Activated B cell treated with CpG ODN at 0.5 μM for 24 hours (primary cell): ENCODE measurements around the gene PLCH1. TPM values are rescaled to one million over a fixed set of nuclear protein-coding genes. Genes with fewer than 3 reads are reported as not detected.

ENCODE experiments used
- ATAC-seq: fragments of 200-7000 bp; cut with Tn5 transposase; one replicate; pipeline ENCODE4 v1.10.0; 2021; ENCODE audit warnings: low read depth, mild to moderate bottlenecking, moderate library complexity
- CTCF ChIA-PET: fragments of 350-600 bp; sonication (Branson Sonifier 250); formaldehyde crosslinking; loops from one replicate; lab custom pipeline; 2021; ENCODE audit warnings: antibody characterized with exemption; lab: Charles Lee
- POLR2A ChIA-PET: fragments of 350-600 bp; sonication (Branson Sonifier 250); formaldehyde crosslinking; loops from one replicate; lab custom pipeline; 2021; ENCODE audit warnings: antibody characterized with exemption; lab: Charles Lee
- DNase-seq: peaks from one replicate; pipeline ENCODE4 v3.0.0; 2022
- H3K27ac Mint-ChIP-seq: one replicate; pipeline ENCODE4 v1.8.0; 2020; ENCODE audit warnings: mixed read lengths
- H3K27me3 Mint-ChIP-seq: one replicate; pipeline ENCODE4 v1.8.0; 2021; ENCODE audit warnings: mixed read lengths
- H3K36me3 Mint-ChIP-seq: one replicate; pipeline ENCODE4 v1.8.0; 2021; ENCODE audit warnings: low read depth, mixed read lengths
- H3K4me1 Mint-ChIP-seq: one replicate; pipeline ENCODE4 v1.8.0; 2021; ENCODE audit warnings: mixed read lengths
- H3K4me3 Mint-ChIP-seq: one replicate; pipeline ENCODE4 v1.8.0; 2020; ENCODE audit warnings: mild to moderate bottlenecking, mixed read lengths
- H3K9me3 Mint-ChIP-seq: one replicate; pipeline ENCODE4 v1.8.0; 2020; ENCODE audit warnings: mixed read lengths
- intact Hi-C: fragments of 100-400 bp; cut with micrococcal nuclease; formaldehyde crosslinking; loops from one replicate; pipeline ENCODE4 v1.15.1; 2024
- total RNA-seq: library from RNA; stranded (reverse); gene quantifications from 2 replicates; pipeline ENCODE4 v1.2.3, GENCODE V29; 2022
- TF ChIP-seq, protein P1 (sequence below): fragments of 200-600 bp; IDR thresholded peaks from one replicate; pipeline ENCODE4 v1.8.0; 2022; ENCODE audit warnings: antibody characterized with exemption, mild to moderate bottlenecking

PLCH1 gene
- total RNA-seq, 1 donor from 2014 or later, result 0.27 TPM

- ChIA-PET CTCF (no interaction called here), POLR2A (no interaction called here)
- no peak for DNase-seq
- no peaks in the 10 kb centered on the region for H3K36me3 Mint-ChIP-seq
- H3K4me3 Mint-ChIP-seq, result no peak overlapping the region
- H3K9me3 Mint-ChIP-seq, result no peaks in the 10 kb centered on the region
- intact Hi-C loops, result no loop called here
- ATAC-seq, result no peak
- no peak overlapping the region for H3K27ac Mint-ChIP-seq
- TF ChIP-seq, protein P1, sequence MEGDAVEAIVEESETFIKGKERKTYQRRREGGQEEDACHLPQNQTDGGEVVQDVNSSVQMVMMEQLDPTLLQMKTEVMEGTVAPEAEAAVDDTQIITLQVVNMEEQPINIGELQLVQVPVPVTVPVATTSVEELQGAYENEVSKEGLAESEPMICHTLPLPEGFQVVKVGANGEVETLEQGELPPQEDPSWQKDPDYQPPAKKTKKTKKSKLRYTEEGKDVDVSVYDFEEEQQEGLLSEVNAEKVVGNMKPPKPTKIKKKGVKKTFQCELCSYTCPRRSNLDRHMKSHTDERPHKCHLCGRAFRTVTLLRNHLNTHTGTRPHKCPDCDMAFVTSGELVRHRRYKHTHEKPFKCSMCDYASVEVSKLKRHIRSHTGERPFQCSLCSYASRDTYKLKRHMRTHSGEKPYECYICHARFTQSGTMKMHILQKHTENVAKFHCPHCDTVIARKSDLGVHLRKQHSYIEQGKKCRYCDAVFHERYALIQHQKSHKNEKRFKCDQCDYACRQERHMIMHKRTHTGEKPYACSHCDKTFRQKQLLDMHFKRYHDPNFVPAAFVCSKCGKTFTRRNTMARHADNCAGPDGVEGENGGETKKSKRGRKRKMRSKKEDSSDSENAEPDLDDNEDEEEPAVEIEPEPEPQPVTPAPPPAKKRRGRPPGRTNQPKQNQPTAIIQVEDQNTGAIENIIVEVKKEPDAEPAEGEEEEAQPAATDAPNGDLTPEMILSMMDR, result no peak
- no peaks in the 10 kb centered on the region for H3K27me3 Mint-ChIP-seq
- H3K4me1 Mint-ChIP-seq, result no peaks in the 10 kb centered on the region
Observed at GRCh38 chr3:155753038-155753639, 8.3 kb upstream of the PLCH1 start.

DNA sequence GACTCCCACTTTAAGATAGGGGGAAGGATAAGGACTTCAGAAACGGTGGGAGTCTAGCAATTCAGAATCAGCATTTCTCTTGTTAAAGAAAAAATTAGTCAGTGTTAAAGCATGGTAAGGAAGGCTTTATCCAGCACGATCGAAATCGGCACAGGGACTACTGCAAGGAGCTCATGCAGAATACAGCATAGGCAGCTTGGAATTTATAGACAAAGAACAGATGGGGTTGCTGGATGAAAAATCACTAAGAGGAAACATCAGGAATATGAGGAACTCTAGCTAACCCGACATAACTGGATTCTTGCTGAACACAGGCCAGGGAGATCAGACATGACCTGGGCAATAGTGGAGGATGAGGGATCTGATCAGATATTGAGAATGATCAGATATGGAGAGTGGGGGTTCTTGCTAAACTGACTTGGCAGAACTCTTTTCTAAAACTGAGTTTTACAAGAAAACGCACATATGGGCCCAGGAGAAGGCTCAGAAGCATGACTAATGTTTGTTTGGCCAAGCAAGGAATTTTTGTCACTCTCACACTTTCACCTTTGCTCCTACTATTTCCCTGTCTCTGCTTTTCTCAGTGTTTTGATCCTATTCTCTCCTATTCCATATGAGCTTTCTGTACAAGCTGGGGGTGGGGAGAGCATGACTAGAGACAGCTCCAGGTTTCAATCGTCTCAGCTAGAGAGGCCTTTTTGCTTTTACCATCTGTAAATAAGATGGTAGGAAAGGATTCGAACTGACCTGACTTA lies 3.9 kb upstream of the PLCH1 start:
- ChIA-PET CTCF (interaction anchor here (1.9 kb wide), 1 partner anchor 58 kb away, joined by 6 read pairs; the partner anchor contains the start of gene C3orf33), POLR2A (no interaction called here)
- ATAC-seq (no peak), DNase-seq (no peak)
- Mint-ChIP-seq H3K27me3 (peaks cover under 1% of the 10 kb centered on the region), H3K4me3 (no peak overlapping the region), H3K36me3 (no peaks in the 10 kb centered on the region), H3K4me1 (peaks cover 19% of the 10 kb centered on the region), H3K27ac (no peak overlapping the region), H3K9me3 (no peaks in the 10 kb centered on the region)
- intact Hi-C loops, result loop anchor here (10.0 kb wide), 1 partner anchor 1426 kb away; no protein-coding TSS in a partner anchor
- TF ChIP-seq, protein P1, result no peak

DNA sequence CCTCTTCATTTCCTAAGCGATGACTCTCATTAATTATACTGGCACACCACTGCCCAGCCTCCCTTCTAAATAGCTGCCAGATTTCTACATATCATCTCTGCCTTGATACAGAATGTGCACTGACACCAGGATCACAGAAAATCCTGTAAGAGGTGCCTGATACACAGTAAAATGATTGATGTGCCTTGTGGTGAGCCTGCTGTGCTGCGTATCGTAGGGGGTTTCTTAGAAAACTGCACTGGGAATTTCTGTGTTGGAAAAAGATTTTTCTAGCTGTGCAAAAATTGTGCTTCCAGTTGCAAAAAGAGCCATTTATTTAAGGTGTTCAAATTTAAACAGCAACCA lies 3.0 kb upstream of the PLCH1 start:
- intact Hi-C loops, result loop anchor here (10.0 kb wide), 1 partner anchor 1427 kb away; no protein-coding TSS in a partner anchor
- H3K36me3 Mint-ChIP-seq, result no peaks in the 10 kb centered on the region
- DNase-seq (no peak), ATAC-seq (no peak)
- TF ChIP-seq, protein P1, result no peak
- ChIA-PET CTCF (interaction anchor here (1.9 kb wide), 1 partner anchor 58 kb away, joined by 6 read pairs; the partner anchor contains the start of gene C3orf33), POLR2A (no interaction called here)
- H3K9me3 Mint-ChIP-seq, result no peaks in the 10 kb centered on the region
- peaks cover 6% of the 10 kb centered on the region for H3K27me3 Mint-ChIP-seq
- no peak overlapping the region for H3K27ac Mint-ChIP-seq
- no peak overlapping the region for H3K4me3 Mint-ChIP-seq
- H3K4me1 Mint-ChIP-seq, result peaks cover 25% of the 10 kb centered on the region

DNA sequence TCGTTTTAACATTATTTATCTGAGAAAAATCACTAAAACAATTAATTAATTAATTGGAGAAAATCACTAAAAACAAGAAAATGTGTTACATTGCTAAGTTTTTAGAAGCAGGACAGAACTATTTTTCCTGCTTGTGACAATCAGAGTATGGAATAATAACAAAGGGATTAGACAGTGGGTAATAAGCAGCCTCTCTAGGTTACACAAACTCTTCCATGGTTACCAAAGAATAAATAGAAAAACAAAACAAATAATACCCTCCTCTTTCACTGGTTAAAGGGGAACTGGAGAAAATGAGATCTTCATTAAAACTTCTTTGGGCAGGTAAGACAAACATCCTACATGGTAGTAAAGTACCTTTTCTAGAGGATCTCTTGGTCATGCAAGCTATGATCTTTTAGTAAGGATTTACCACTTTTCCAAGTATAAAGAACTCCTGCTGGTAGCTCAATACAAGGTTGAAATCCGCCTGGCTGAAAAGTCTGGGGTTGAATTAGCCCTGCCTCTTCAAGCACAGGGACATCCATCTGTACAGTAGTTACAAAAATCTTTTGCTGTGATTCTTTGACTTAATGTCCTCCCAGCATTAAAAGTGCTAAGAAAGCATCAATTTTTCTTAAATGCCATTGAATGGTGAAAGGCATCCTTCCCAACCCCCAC lies 2.5 kb upstream of the PLCH1 start:
- no peaks in the 10 kb centered on the region for H3K36me3 Mint-ChIP-seq
- no peak overlapping the region for H3K4me3 Mint-ChIP-seq
- peaks cover 10% of the 10 kb centered on the region for H3K27me3 Mint-ChIP-seq
- no peaks in the 10 kb centered on the region for H3K9me3 Mint-ChIP-seq
- DNase-seq (no peak), ATAC-seq (no peak)
- no peak overlapping the region for H3K27ac Mint-ChIP-seq
- POLR2A ChIA-PET, result no interaction called here
- intact Hi-C loops, result loop anchor here (10.0 kb wide), 1 partner anchor 1427 kb away; no protein-coding TSS in a partner anchor
- CTCF ChIA-PET, result interaction anchor here (1.9 to 3.0 kb wide), 2 partner anchors 59 kb away, joined by 6 to 9 read pairs; partner anchors contain the start of gene C3orf33
- TF ChIP-seq, protein P1, result no peak
- H3K4me1 Mint-ChIP-seq, result peaks cover 25% of the 10 kb centered on the region
